ENCODE results near the gene TNN.

DNA sequence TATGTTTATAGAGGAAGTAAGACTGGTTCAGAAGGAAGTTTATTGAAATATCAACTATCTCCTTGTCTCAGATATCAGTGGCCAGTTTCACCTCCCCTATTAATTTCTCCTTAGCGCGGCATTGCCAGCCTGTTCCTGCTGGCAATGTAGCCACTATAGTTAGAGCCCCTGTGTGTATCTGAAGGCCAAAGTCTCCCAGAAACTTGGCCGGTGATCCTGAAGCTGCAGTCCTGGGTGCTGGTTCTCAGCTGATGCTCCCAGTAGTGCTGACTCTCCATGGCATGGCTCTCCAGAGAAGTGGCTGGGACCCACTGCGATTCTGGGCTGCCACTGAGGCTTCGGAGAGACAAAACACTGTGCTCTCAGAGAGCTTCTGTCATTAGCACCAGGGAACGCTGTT, 59.9 kb downstream of the TNN start:
- TF ChIP-seq, protein P1, sequence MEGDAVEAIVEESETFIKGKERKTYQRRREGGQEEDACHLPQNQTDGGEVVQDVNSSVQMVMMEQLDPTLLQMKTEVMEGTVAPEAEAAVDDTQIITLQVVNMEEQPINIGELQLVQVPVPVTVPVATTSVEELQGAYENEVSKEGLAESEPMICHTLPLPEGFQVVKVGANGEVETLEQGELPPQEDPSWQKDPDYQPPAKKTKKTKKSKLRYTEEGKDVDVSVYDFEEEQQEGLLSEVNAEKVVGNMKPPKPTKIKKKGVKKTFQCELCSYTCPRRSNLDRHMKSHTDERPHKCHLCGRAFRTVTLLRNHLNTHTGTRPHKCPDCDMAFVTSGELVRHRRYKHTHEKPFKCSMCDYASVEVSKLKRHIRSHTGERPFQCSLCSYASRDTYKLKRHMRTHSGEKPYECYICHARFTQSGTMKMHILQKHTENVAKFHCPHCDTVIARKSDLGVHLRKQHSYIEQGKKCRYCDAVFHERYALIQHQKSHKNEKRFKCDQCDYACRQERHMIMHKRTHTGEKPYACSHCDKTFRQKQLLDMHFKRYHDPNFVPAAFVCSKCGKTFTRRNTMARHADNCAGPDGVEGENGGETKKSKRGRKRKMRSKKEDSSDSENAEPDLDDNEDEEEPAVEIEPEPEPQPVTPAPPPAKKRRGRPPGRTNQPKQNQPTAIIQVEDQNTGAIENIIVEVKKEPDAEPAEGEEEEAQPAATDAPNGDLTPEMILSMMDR (IDR thresholded peaks at IDR 0.05; ENCODE audit: low read depth, low read length): no peak
- TF ChIP-seq EZH2phosphoT487 (IDR thresholded peaks at IDR 0.05; ENCODE audit: low read depth): no peak

All from OCI-LY3 (cell line).